Measurements from ENCODE around the gene CCDC7. TPM values are rescaled to one million over a fixed set of nuclear protein-coding genes. Genes with fewer than 3 reads are reported as not detected.
"Not testable (repeated sequence)": the region's sequence is repeated elsewhere in the genome, so short reads cannot be mapped to it uniquely, and the experiment has no call there.

CCDC7 gene
- total RNA-seq, 4 donors from 2014 or later: 17.9 to 42.2 (median 27.3) TPM

GRCh38 chr10:32489158-32489557 lies 43.2 kb downstream of the CCDC7 start:
- DNase-seq (ENCODE audit: low spot score) (no peak), ATAC-seq (ENCODE audit: low FRiP score) (no peak)

GRCh38 chr10:32489901-32490300 lies 44.0 kb downstream of the CCDC7 start:
- DNase-seq (ENCODE audit: low spot score): no peak
- no peak for TF ChIP-seq CTCF (IDR thresholded peaks at IDR 0.05)
- no peak for ATAC-seq (ENCODE audit: low FRiP score)

More at GRCh38 chr10:32489158-32489557, 43.2 kb downstream of the CCDC7 start:
- no peak for TF ChIP-seq CTCF (IDR thresholded peaks at IDR 0.05)

- not testable (repeated sequence) for ATAC-seq (ENCODE audit: low FRiP score)
Measured at GRCh38 chr10:32494562-32494961, 48.6 kb downstream of the CCDC7 start.

GRCh38 chr10:32500136-32500535 lies 54.2 kb downstream of the CCDC7 start:
- not testable (repeated sequence) for ATAC-seq (ENCODE audit: low FRiP score); DNase-seq (ENCODE audit: low spot score)

More at GRCh38 chr10:32494562-32494961, 48.6 kb downstream of the CCDC7 start:
- DNase-seq (ENCODE audit: low spot score): not testable (repeated sequence)

GRCh38 chr10:32501906-32502305 lies 56.0 kb downstream of the CCDC7 start:
- DNase-seq (ENCODE audit: low spot score): no peak
- ATAC-seq (ENCODE audit: low FRiP score): no peak
- no peak for TF ChIP-seq CTCF (IDR thresholded peaks at IDR 0.05)

GRCh38 chr10:32505762-32506420 lies 60.0 kb downstream of the CCDC7 start:
- DNase-seq (ENCODE audit: low spot score); ATAC-seq (ENCODE audit: low FRiP score): not testable (repeated sequence)

GRCh38 chr10:32511599-32511998 lies 65.7 kb downstream of the CCDC7 start:
- DNase-seq (ENCODE audit: low spot score) (no peak), ATAC-seq (ENCODE audit: low FRiP score) (no peak)
- no peak for TF ChIP-seq CTCF (IDR thresholded peaks at IDR 0.05)

- DNase-seq (ENCODE audit: low spot score): no peak
- no peak for ATAC-seq (ENCODE audit: low FRiP score)
- no peak for TF ChIP-seq CTCF (IDR thresholded peaks at IDR 0.05)
Measured at GRCh38 chr10:32516567-32517495, 70.9 kb downstream of the CCDC7 start.
